HT1080 (cell line): Measurements from ENCODE around the gene TNFSF10. TPM values are rescaled to one million over a fixed set of nuclear protein-coding genes. Genes with fewer than 3 reads are reported as not detected.

Experiments used
- DNase-seq: peaks from one replicate; pipeline ENCODE4 v3.0.0-alpha.2; 2015; ENCODE audit warnings: low read depth
- small RNA-seq: library from RNA; depleted of rRNA; stranded (forward); fragments of <200 nt; gene quantifications from one replicate; pipeline ENCODE3, GENCODE V24; 2014
- total RNA-seq: library from RNA; depleted of rRNA; stranded (reverse); fragments of >200 nt; shearing (Covaris generic); gene quantifications from 2 replicates; pipeline ENCODE4 v1.2.3, GENCODE V29; 2014; rRNA removed

TNFSF10 gene
- total RNA-seq, 1 experiment from 2014 or later = not detected

- DNase-seq = peak; percentile 52
Observed at GRCh38 chr3:172461530-172462138, 61.6 kb downstream of the TNFSF10 start.

GRCh38 chr3:172456404-172456803 lies 66.8 kb downstream of the TNFSF10 start:
- no peak for DNase-seq

Small RNAs within 50 kb of the gene (small RNA-seq; reads per million reads assigned to genes)
- gene AC007919.1 = not detected

Other genes with a start within 250 kb of the TNFSF10 start
- not detected in 2 replicates for gene GHSR, start 75.0 kb downstream of the TNFSF10 start, total RNA-seq
- 49.9 and 72.2 TPM in 2 replicates for gene NCEH1, start 187.6 kb upstream of the TNFSF10 start, total RNA-seq
- gene ECT2, start 227.3 kb upstream of the TNFSF10 start, total RNA-seq = 102 and 114 TPM in 2 replicates